ENCODE results near the gene RC3H1. TPM values are rescaled to one million over a fixed set of nuclear protein-coding genes. Genes with fewer than 3 reads are reported as not detected.

The RC3H1 gene
- total and polyA plus RNA-seq, 2 of the 8 experiments (the other 6 are each of a cell fraction or from before 2014, with no cell fraction given) = 7.4 to 32.2 TPM

DNA sequence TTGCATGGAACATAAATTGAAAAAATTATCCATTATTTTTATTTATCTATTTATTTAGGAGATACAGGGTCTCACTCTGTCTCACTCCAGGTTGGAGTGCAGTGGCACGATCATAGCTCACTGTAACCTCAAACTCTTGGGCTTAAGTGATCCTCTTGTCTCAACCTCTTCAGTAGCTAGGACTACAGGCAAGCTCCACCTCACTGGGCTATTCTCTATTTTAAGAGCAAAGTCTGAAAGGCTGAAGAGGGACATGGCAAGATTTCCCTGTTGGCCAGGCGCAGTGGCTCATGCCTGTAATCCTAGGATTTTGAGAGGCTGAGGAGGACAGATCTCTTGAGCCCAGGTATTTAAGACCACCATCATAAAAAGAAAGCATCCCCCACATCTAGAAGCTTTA, 14.0 kb upstream of the RC3H1 start:
- Histone ChIP-seq H4K8ac (ENCODE audit: extremely low read depth, insufficient read depth, low read length) (no peak overlapping the region), H3K4me3 (ENCODE audit: extremely low read depth in 1 of 4, insufficient read depth in 2 of 4, low read depth in 3 of 4, low read length in 4 of 4) (no peak overlapping the region), H4K5ac (ENCODE audit: insufficient read length, low read depth, low read length) (no peak overlapping the region), H3K18ac (ENCODE audit: extremely low read depth, low read length) (no peak overlapping the region), H3K27me3 (replicated peaks in 1 of 4; ENCODE audit: control insufficient read depth in 3 of 4, extremely low read depth in 1 of 4, insufficient read depth in 3 of 4, low read length in 3 of 4) (peaks cover 0 to 5% (median 3%) of the 10 kb centered on the region in 4 experiments; a peak in 6 of 7 replicates), H2BK12ac (ENCODE audit: low read depth, low read length) (no peak overlapping the region), H3K4me1 (replicated peaks in 1 of 4; ENCODE audit: control insufficient read depth in 3 of 4, insufficient read depth in 4 of 4, low read length in 3 of 4) (no peaks in the 10 kb centered on the region), H3K79me1 (ENCODE audit: low read depth, low read length) (no peaks in the 10 kb centered on the region), H4K91ac (replicated peaks; ENCODE audit: insufficient read length, low read length) (no peak overlapping the region), H3K56ac (replicated peaks; ENCODE audit: insufficient read length, low read depth, low read length) (no peak overlapping the region), H3K9me3 (ENCODE audit: insufficient read depth in 2 of 2, low read depth in 1 of 2, low read length in 1 of 2) (no peaks in the 10 kb centered on the region), H2AK5ac (ENCODE audit: low read depth, low read length) (no peak overlapping the region), H4K20me1 (replicated peaks in 1 of 2; ENCODE audit: control insufficient read depth in 1 of 2, insufficient read depth in 2 of 2, low read length in 2 of 2) (no peaks in the 10 kb centered on the region), H3K23ac (ENCODE audit: insufficient read length) (no peak overlapping the region), H2BK5ac (ENCODE audit: low read depth, low read length) (no peak overlapping the region), H3K79me2 (ENCODE audit: control insufficient read depth in 1 of 2, insufficient read depth in 2 of 2, low read length in 2 of 2) (no peaks in the 10 kb centered on the region), H2AFZ (ENCODE audit: low read length) (no peak overlapping the region), H3K36me3 (ENCODE audit: control insufficient read depth in 2 of 4, insufficient read depth in 4 of 4, low read length in 3 of 4) (no peaks in the 10 kb centered on the region), H3K4ac (replicated peaks; ENCODE audit: insufficient read length, low read depth, low read length) (no peak overlapping the region), H3K27ac (ENCODE audit: low read depth, low read length) (no peak overlapping the region), H2BK20ac (ENCODE audit: low read length) (no peak overlapping the region), H3K23me2 (ENCODE audit: low read depth, low read length) (no peaks in the 10 kb centered on the region), H2BK120ac (replicated peaks; ENCODE audit: low read depth, low read length) (no peak overlapping the region), H2BK15ac (ENCODE audit: low read length) (no peak overlapping the region), H3K9ac (replicated peaks in 1 of 4; ENCODE audit: extremely low read depth in 1 of 4, low read depth in 3 of 4, low read length in 3 of 4) (no peak overlapping the region), H3K14ac (ENCODE audit: insufficient read length) (no peak overlapping the region), H3K4me2 (ENCODE audit: insufficient read depth in 1 of 2, low read depth in 2 of 2, low read length in 2 of 2) (no peak overlapping the region)
- POLR2A ChIA-PET (ENCODE audit: partially characterized antibody) = interaction anchor here (1.2 kb wide), 1 partner anchor 14 kb away, joined by 5 read pairs; the partner anchor contains the start of gene RC3H1
- WGBS, 2 experiments (ENCODE audit: extremely low coverage in 1 of 2, insufficient coverage in 1 of 2, insufficient read length in 1 of 2, insufficient replicate concordance in 2 of 2, low coverage in 1 of 2, low lambda C conversion rate in 2 of 2, missing lambda C conversion rate in 1 of 2) = 88% methylated on average over 2 of the region's 2 CpGs; no CpG with 5 or more reads in 1 of the 2 experiments
- no peak for DNase-seq (ENCODE audit: low read depth in 1 of 2, low spot score in 2 of 2)
- FAIRE-seq = no peak
- CTCF ChIA-PET (ENCODE audit: partially characterized antibody) = interaction anchor here (0.5 to 1.5 kb wide), 3 partner anchors 32 to 505 kb away, joined by 3 to 4 read pairs (median 3); no protein-coding TSS in a partner anchor
- TF ChIP-seq MAFK (IDR thresholded peaks at IDR 0.05; ENCODE audit: low read depth, low read length) = no peak
- TF ChIP-seq POLR2AphosphoS5 (IDR thresholded peaks at IDR 0.05; ENCODE audit: low read depth, low read length) = no peak
- TF ChIP-seq SAP30 (IDR thresholded peaks at IDR 0.05; ENCODE audit: insufficient read depth, insufficient replicate concordance, low read length) = no peak
- no peak for TF ChIP-seq BACH1 (IDR thresholded peaks at IDR 0.05; ENCODE audit: low read length)
- TF ChIP-seq, protein P1, sequence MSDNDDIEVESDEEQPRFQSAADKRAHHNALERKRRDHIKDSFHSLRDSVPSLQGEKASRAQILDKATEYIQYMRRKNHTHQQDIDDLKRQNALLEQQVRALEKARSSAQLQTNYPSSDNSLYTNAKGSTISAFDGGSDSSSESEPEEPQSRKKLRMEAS (IDR thresholded peaks at IDR 0.05) = no peak
- TF ChIP-seq GTF2F1 (IDR thresholded peaks at IDR 0.05; ENCODE audit: borderline replicate concordance, low read depth, low read length) = no peak
- TF ChIP-seq ATF3 (IDR thresholded peaks at IDR 0.05; ENCODE audit: insufficient read depth, low read depth, low read length) = no peak
- TF ChIP-seq JUND (IDR thresholded peaks at IDR 0.05; ENCODE audit: low read length) = no peak

Measured in H1 (cell line).